Gastroesophageal sphincter (tissue), 4 donors: Measurements from ENCODE around the gene ADAM23. TPM values are rescaled to one million over a fixed set of nuclear protein-coding genes. Genes with fewer than 3 reads are reported as not detected.

ENCODE experiments used
- ATAC-seq: fragments of 150-250 bp; one replicate; pipeline ENCODE4 v1.9.1; 2016; ENCODE audit warnings: mild to moderate bottlenecking, moderate library complexity
- H3K27ac ChIP-seq, 4 donors: fragments of 200-600 bp; sonication (generic) in 3 of 4; 1 replicate in 3 of 4; 2 replicates in 1 of 4; pipeline ENCODE4 v1.5.1; 2016 to 2019
- H3K27me3 ChIP-seq: fragments of 200-600 bp; sonication (generic); one replicate; pipeline ENCODE4 v1.5.1; 2019
- H3K36me3 ChIP-seq, 2 donors: fragments of 200-600 bp; sonication (generic); one replicate each; pipeline ENCODE4 v1.5.1; 2019; ENCODE audit warnings: control low read depth in 1 of 2
- H3K4me1 ChIP-seq, 3 donors: fragments of 200-600 bp; sonication (generic); 1 replicate in 2 of 3; 2 replicates in 1 of 3; pipeline ENCODE4 v1.5.1; 2016 to 2019; ENCODE audit warnings: control low read depth in 2 of 3
- H3K4me3 ChIP-seq, 2 donors: fragments of 200-600 bp; sonication (generic); one replicate each; pipeline ENCODE4 v1.5.1; 2019; ENCODE audit warnings: mild to moderate bottlenecking in 1 of 2, moderate library complexity in 1 of 2
- H3K9me3 ChIP-seq, 3 donors: fragments of 200-600 bp; sonication (generic); one replicate each; pipeline ENCODE4 v1.5.1; 2017 to 2019; ENCODE audit warnings: control low read depth in 2 of 3
- EP300 ChIP-seq: sonication (generic); formaldehyde crosslinking; IDR thresholded peaks from one replicate; pipeline ENCODE4 v1.6.1; 2017; ENCODE audit warnings: antibody characterized with exemption, mild to moderate bottlenecking
- POLR2A ChIP-seq, 2 donors: fragments of 450-650 bp; IDR thresholded peaks; one replicate each; pipeline ENCODE4 v1.6.1; 2017; ENCODE audit warnings: antibody characterized with exemption in 2 of 2, mild to moderate bottlenecking in 2 of 2, moderate library complexity in 1 of 2
- POLR2AphosphoS5 ChIP-seq: sonication (generic); formaldehyde crosslinking; IDR thresholded peaks from one replicate; pipeline ENCODE4 v1.6.1; 2017; ENCODE audit warnings: antibody characterized with exemption
- WGBS, 2 donors: methylation state at CpG; one replicate each; pipeline ENCODE4 v1.1.5; 2018; ENCODE audit warnings: low coverage in 1 of 2; 5-methylcytosine and 5-hydroxymethylcytosine counted together
- total RNA-seq, 4 donors: library from RNA; depleted of rRNA; stranded (reverse); fragments of >200 nt; gene quantifications; one replicate each; pipeline ENCODE4 v1.1.0, GENCODE V29; 2016
- TF ChIP-seq, protein P1 (sequence below), 4 experiments: fragments of 200-600 bp in 2 of 4; fragments of 450-650 bp in 2 of 4; sonication (generic) in 1 of 4; IDR thresholded peaks; one replicate each; pipeline ENCODE4 v1.5.1; 2017 to 2019; ENCODE audit warnings: antibody characterized with exemption in 4 of 4, mild to moderate bottlenecking in 2 of 4, moderate library complexity in 2 of 4

ADAM23 gene
- total RNA-seq, 4 donors from 2014 or later: 2.4 to 4.0 (median 3.5) TPM

DNA sequence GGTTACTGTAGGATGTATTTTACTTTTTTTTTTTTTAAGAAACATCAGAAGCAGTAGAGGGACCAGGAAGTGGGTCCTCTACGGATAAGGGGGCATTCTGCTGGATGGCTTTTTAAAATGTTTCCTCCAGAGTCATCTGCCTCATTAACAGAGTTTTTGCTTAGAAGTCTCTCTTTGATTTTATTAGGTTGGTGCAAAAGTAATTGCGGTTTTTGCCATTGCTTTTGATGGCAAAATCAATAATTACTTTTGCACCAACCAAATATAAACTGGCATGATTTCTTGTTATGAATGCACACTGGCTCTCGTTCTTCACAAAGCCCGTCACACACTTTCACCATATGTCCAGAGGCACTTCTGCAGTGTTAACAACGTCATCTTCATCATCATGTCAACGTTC is 130.5 kb downstream of the ADAM23 start:
- H3K9me3 ChIP-seq: no peaks in the 10 kb centered on the region
- no peak for TF ChIP-seq POLR2A (IDR thresholded peaks at IDR 0.05)
- TF ChIP-seq EP300: no peak
- no peak for TF ChIP-seq POLR2AphosphoS5
- TF ChIP-seq, protein P1, sequence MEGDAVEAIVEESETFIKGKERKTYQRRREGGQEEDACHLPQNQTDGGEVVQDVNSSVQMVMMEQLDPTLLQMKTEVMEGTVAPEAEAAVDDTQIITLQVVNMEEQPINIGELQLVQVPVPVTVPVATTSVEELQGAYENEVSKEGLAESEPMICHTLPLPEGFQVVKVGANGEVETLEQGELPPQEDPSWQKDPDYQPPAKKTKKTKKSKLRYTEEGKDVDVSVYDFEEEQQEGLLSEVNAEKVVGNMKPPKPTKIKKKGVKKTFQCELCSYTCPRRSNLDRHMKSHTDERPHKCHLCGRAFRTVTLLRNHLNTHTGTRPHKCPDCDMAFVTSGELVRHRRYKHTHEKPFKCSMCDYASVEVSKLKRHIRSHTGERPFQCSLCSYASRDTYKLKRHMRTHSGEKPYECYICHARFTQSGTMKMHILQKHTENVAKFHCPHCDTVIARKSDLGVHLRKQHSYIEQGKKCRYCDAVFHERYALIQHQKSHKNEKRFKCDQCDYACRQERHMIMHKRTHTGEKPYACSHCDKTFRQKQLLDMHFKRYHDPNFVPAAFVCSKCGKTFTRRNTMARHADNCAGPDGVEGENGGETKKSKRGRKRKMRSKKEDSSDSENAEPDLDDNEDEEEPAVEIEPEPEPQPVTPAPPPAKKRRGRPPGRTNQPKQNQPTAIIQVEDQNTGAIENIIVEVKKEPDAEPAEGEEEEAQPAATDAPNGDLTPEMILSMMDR (IDR thresholded peaks at IDR 0.05): no peak

DNA sequence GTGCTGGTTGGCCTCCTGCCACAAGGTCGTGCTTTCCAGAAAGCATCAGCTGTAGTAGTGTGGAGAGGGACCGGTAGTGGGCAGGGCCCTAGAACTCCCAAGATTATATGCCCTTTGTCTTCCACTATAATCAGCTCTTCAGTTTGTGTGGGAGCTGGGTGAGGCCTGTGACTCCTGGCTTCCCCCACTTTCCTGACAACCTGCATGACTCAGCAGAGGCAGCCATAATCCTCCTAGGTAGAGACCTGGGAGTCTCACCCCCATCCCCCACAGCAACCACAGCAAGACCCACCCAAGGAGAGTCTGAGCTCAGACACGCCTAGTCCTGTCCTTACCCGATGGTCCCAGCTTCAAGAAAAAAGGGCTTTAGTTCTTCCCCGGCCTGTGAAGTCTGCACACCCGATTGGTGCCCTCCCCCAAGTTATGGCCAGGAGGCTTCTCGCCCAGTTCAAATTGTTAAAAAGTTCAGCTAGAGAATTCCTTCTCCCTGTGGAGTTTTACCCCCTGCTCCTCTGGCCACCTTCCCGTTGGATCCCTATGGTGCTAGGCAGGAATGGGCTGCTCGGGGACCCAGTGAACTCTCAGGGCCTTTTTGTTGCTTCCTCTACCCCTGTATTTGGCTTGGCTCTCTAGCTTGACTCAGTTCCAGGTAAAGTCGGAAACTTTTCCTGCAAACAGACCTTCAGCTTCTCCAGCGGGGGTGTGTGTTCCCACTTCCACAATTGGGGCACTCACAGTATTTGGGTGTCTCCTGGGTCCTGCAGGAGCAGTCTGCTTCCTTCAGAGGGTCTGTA is 141.2 kb downstream of the ADAM23 start:
- Histone ChIP-seq H3K27ac (no peak overlapping the region), H3K27me3 (no peaks in the 10 kb centered on the region), H3K9me3 (peaks cover 0 to 1% (median 0%) of the 10 kb centered on the region in 3 donors), H3K36me3 (no peaks in the 10 kb centered on the region), H3K4me3 (no peak overlapping the region), H3K4me1 (no peaks in the 10 kb centered on the region)
- no peak for TF ChIP-seq EP300
- no peak for TF ChIP-seq POLR2AphosphoS5
- WGBS, 2 donors: 82 to 100% methylated on average over 2 to 10 of the region's 11 CpGs
- no peak for ATAC-seq

More for the DNA sequence above, 130.5 kb downstream of the ADAM23 start:
- no peak overlapping the region for H3K4me3 ChIP-seq
- no peak for ATAC-seq
- H3K27me3 ChIP-seq: no peaks in the 10 kb centered on the region
- 87 to 96% methylated on average over 6 of the region's 6 CpGs for WGBS, 2 donors
- no peaks in the 10 kb centered on the region for H3K4me1 ChIP-seq
- no peak overlapping the region for H3K27ac ChIP-seq
- H3K36me3 ChIP-seq: no peaks in the 10 kb centered on the region

DNA sequence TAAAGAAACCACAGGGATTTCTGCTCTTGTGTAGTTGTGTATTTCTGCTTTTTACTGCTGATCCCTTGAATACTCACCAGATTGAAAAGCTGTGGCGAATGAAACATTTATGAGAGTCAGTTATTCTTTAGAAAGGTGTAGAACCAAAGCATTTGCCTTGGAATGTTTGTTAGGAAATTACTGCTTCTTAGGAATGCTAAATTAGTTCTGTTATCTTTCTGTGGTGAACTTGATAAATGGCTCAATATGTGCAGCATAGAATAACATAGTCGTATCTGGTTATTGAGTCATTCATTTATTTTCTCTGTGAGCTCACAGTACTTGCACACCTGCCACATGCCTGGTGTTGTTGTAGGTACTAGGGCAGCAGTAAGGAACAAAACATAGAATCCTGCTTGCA is 142.0 kb downstream of the ADAM23 start:
- WGBS, 2 donors: 57 to 86% methylated on average over 2 of the region's 2 CpGs
- no peak overlapping the region for H3K27ac ChIP-seq

DNA sequence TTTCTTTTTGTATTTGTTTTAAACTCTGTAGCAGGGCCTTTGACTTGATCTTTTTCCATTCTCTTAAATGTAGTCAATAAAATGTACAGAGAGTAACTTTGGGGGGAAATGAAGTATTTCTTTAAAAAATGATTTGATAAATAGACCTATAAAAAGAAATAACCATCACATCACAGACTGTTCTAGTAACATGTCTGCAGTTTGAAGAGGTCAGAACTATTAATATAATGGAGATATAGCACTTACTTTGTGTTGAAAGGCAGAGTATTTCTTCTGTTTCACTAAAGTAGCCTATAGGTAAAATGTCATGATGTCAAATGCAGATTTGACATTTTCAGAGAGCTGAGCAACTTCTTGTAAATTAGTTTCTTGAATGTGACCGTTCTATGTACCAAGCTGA is 143.3 kb downstream of the ADAM23 start:
- Histone ChIP-seq H3K4me3 (no peak overlapping the region), H3K4me1 (no peaks in the 10 kb centered on the region), H3K36me3 (peaks cover 0 to 10% of the 10 kb centered on the region in 2 donors), H3K27me3 (no peaks in the 10 kb centered on the region), H3K27ac (no peak overlapping the region), H3K9me3 (no peaks in the 10 kb centered on the region)
- 62 to 75% methylated on average over 1 of the region's 1 CpG for WGBS, 2 donors
- no peak for ATAC-seq
- TF ChIP-seq POLR2AphosphoS5: no peak
- TF ChIP-seq POLR2A (IDR thresholded peaks at IDR 0.05): no peak
- TF ChIP-seq EP300: no peak
- TF ChIP-seq, protein P1 (IDR thresholded peaks at IDR 0.05): no peak

More for the DNA sequence above, 142.0 kb downstream of the ADAM23 start:
- no peak for TF ChIP-seq POLR2AphosphoS5
- TF ChIP-seq POLR2A (IDR thresholded peaks at IDR 0.05): no peak
- no peak for TF ChIP-seq EP300
- TF ChIP-seq, protein P1 (IDR thresholded peaks at IDR 0.05): no peak
- Histone ChIP-seq H3K9me3 (no peaks in the 10 kb centered on the region), H3K36me3 (peaks cover 0 to 6% of the 10 kb centered on the region in 2 donors), H3K4me1 (no peaks in the 10 kb centered on the region), H3K4me3 (no peak overlapping the region), H3K27me3 (no peaks in the 10 kb centered on the region)
- ATAC-seq: no peak

DNA sequence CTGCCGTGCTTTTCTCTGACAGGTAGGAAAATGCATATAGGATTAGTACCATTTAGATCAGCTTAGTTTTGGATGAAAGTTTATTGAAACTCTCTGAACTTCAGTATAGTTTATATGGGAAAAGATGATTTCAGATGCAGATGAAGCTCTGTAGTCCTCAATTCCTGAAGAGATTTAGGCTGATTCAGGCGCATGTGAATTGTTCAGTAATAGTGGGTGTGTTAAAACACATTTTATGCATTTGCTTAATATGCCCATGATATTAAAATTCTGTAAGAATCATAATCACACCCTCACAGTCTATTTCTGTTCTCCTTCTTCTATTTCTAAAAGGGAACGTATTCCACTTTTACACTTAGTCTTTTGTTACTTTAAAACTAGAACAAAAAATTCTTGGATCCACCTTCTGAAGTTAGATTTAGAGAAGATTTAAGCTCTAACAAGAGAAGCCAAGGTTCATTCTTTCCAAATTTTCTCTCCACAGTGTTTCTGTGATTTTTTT is 154.4 kb downstream of the ADAM23 start:
- Histone ChIP-seq H3K4me1 (no peaks in the 10 kb centered on the region), H3K36me3 (peaks cover 0 to 10% of the 10 kb centered on the region in 2 donors), H3K4me3 (no peak overlapping the region), H3K27ac (no peak overlapping the region), H3K27me3 (no peaks in the 10 kb centered on the region), H3K9me3 (no peaks in the 10 kb centered on the region)
- ATAC-seq: no peak
- 80 to 94% methylated on average over 3 of the region's 3 CpGs for WGBS, 2 donors
- no peak for TF ChIP-seq POLR2A (IDR thresholded peaks at IDR 0.05)
- TF ChIP-seq, protein P1 (IDR thresholded peaks at IDR 0.05): no peak
- no peak for TF ChIP-seq EP300
- TF ChIP-seq POLR2AphosphoS5: no peak
